WERI-Rb-1 (cell line): ENCODE measurements around the gene TOMT.

Experiments used
- DNase-seq: peaks from one replicate; pipeline ENCODE4 v3.0.0-alpha.2; 2020
- H3K27ac ChIP-seq: fragments of 250-450 bp; sonication (Bioruptor Pico); 2 replicates; pipeline ENCODE4 v1.5.1; 2020; ENCODE audit warnings: mild to moderate bottlenecking, moderate library complexity
- H3K27me3 ChIP-seq: fragments of 250-450 bp; sonication (Bioruptor Pico); 2 replicates; pipeline ENCODE4 v1.5.1; 2021; ENCODE audit warnings: mild to moderate bottlenecking, low read depth, moderate library complexity; ENCODE audit not compliant: insufficient read depth, severe bottlenecking
- H3K36me3 ChIP-seq: fragments of 250-450 bp; sonication (Bioruptor Pico); 2 replicates; pipeline ENCODE4 v1.5.1; 2020; ENCODE audit warnings: mild to moderate bottlenecking, moderate library complexity
- H3K4me3 ChIP-seq: 2 replicates; pipeline ENCODE4 v1.5.1; 2011; ENCODE audit warnings: low read depth, mild to moderate bottlenecking, control low read depth, low read length
- H3K9me3 ChIP-seq: fragments of 250-450 bp; sonication (Bioruptor Pico); 2 replicates; pipeline ENCODE4 v1.5.1; 2021; ENCODE audit warnings: mild to moderate bottlenecking, moderate library complexity; ENCODE audit not compliant: severe bottlenecking
- CTCF ChIP-seq: IDR thresholded peaks from 2 replicates; pipeline ENCODE4 v1.5.1; 2011; ENCODE audit warnings: low read depth, mild to moderate bottlenecking, control low read depth, inconsistent platforms, low read length

The TOMT gene

GRCh38 chr11:72075756-72076155 lies 30.0 kb upstream of the TOMT start:
- H3K36me3 ChIP-seq = peaks cover 32% of the 10 kb centered on the region
- TF ChIP-seq CTCF = no peak
- no peak overlapping the region for H3K4me3 ChIP-seq
- DNase-seq = no peak
- H3K27ac ChIP-seq = no peak overlapping the region
- H3K27me3 ChIP-seq = no peaks in the 10 kb centered on the region
- no peaks in the 10 kb centered on the region for H3K9me3 ChIP-seq

GRCh38 chr11:72078477-72078876 lies 27.2 kb upstream of the TOMT start:
- Histone ChIP-seq H3K27me3 (no peaks in the 10 kb centered on the region), H3K9me3 (no peaks in the 10 kb centered on the region), H3K4me3 (peak overlapping the region; percentile 96), H3K36me3 (peaks cover 24% of the 10 kb centered on the region), H3K27ac (peak overlapping the region; percentile 96)
- no peak for DNase-seq
- TF ChIP-seq CTCF = no peak

- H3K4me3 ChIP-seq = peak overlapping the region; percentile 96
- no peak for TF ChIP-seq CTCF
- H3K9me3 ChIP-seq = no peaks in the 10 kb centered on the region
- H3K27ac ChIP-seq = peak overlapping the region; percentile 96
- no peak for DNase-seq
- H3K27me3 ChIP-seq = no peaks in the 10 kb centered on the region
- peaks cover 19% of the 10 kb centered on the region for H3K36me3 ChIP-seq
These were observed 25.9 kb upstream of the TOMT start for GRCh38 chr11:72079819-72080325.

GRCh38 chr11:72080326-72081183 lies 25.2 kb upstream of the TOMT start, which contains the start of the genes LRRC51 and NUMA1:
LRRC51 (plus strand) TSS chr11:72080850; CDS start chr11:72089084, 8,234 bp downstream.
NUMA1 (minus strand) TSS chr11:72080542; CDS start chr11:72035943, 44,599 bp downstream.
- Histone ChIP-seq H3K27ac (peak within 1 kb of the TSS; percentile 96), H3K36me3 (peaks cover 13% of the 10 kb centered on the region), H3K27me3 (no peaks in the 10 kb centered on the region), H3K9me3 (no peaks in the 10 kb centered on the region), H3K4me3 (peak within 1 kb of the TSS; percentile 96)
- peak; percentile 99 for DNase-seq
- TF ChIP-seq CTCF = no peak

GRCh38 chr11:72081184-72081644 lies 24.5 kb upstream of the TOMT start:
- Histone ChIP-seq H3K9me3 (no peaks in the 10 kb centered on the region), H3K36me3 (peaks cover 7% of the 10 kb centered on the region), H3K4me3 (peak overlapping the region; percentile 9; the same call in 1 of the 2 replicates), H3K27ac (peak overlapping the region; percentile 96), H3K27me3 (no peaks in the 10 kb centered on the region)
- no peak for TF ChIP-seq CTCF
- no peak for DNase-seq
